ENCODE results near the gene EVA1C.

GRCh38 chr21:32560896-32561295 is 148.4 kb downstream of the EVA1C start:
- TF ChIP-seq CTCF (IDR thresholded peaks at IDR 0.05): no peak
- no peak for TF ChIP-seq POLR2A (IDR thresholded peaks at IDR 0.05)
